K562 (cell line): ENCODE results near the gene LMTK2. TPM values are rescaled to one million over a fixed set of nuclear protein-coding genes. Genes with fewer than 3 reads are reported as not detected.
A peak's percentile ranks its signal among the peaks of the same experiment; 100 is the strongest.

Experiments used
- GTF2B ChIP-seq: IDR thresholded peaks from 2 replicates; pipeline ENCODE4 v1.6.1; 2011; ENCODE audit not compliant: insufficient read length; ENCODE audit errors: extremely low read depth
- GTF2F1 ChIP-seq: IDR thresholded peaks from 2 replicates; pipeline ENCODE4 v1.6.1; 2011; ENCODE audit warnings: low read depth, low read length, improper control_type of control experiment
- HNRNPH1 ChIP-seq: fragments of 200-400 bp; formaldehyde crosslinking; optimal IDR thresholded peaks from 2 replicates; pipeline ENCODE3; 2017; ENCODE audit warnings: low read depth, mild to moderate bottlenecking, low read length, moderate library complexity
- PTBP1 ChIP-seq: fragments of 200-400 bp; formaldehyde crosslinking; IDR thresholded peaks from 2 replicates; pipeline ENCODE4 v1.6.1; 2017; ENCODE audit warnings: low read depth, low read length
- SNRNP70 ChIP-seq: fragments of 200-400 bp; formaldehyde crosslinking; optimal IDR thresholded peaks from 2 replicates; pipeline ENCODE3; 2017; ENCODE audit warnings: low read depth, low read length
- SRSF7 ChIP-seq: fragments of 200-400 bp; formaldehyde crosslinking; optimal IDR thresholded peaks from 2 replicates; pipeline ENCODE3; 2017; ENCODE audit warnings: mild to moderate bottlenecking, low read depth, low read length
- TRIM24 ChIP-seq, 2 experiments: fragments of 450-650 bp; IDR thresholded peaks; 2 replicates each; pipeline ENCODE4 v1.6.1; 2016
- TRIM25 ChIP-seq: fragments of 450-650 bp; IDR thresholded peaks from 2 replicates; pipeline ENCODE4 v1.7.0; 2016; ENCODE audit warnings: borderline replicate concordance
- ZBTB26 ChIP-seq: fragments of 450-650 bp; formaldehyde crosslinking; IDR thresholded peaks from 2 replicates; pipeline ENCODE4 v1.4.0; 2022; ENCODE audit warnings: missing genetic modification characterization
- ZBTB8A ChIP-seq: fragments of 450-650 bp; IDR thresholded peaks from 2 replicates; pipeline ENCODE4 v1.6.1; 2018; ENCODE audit warnings: mild to moderate bottlenecking, moderate library complexity; ENCODE audit not compliant: partially characterized antibody
- ZC3H11A ChIP-seq: IDR thresholded peaks from 2 replicates; pipeline ENCODE4 v1.6.1; 2012; ENCODE audit warnings: low read depth, low read length, improper control_type of control experiment
- ZHX1 ChIP-seq: fragments of 150-350 bp; conservative IDR thresholded peaks from 2 replicates; pipeline ENCODE4 v1.6.1; 2014; ENCODE audit warnings: low read length
- ZNF282 ChIP-seq: sonication (generic); formaldehyde crosslinking; IDR thresholded peaks from 2 replicates; pipeline ENCODE4 v1.8.1; 2023; ENCODE audit warnings: missing genetic modification reagents
- polyA plus RNA-seq, 8 experiments: library from polyadenylated mRNA; depleted of rRNA in 4 of 8; stranded (reverse) in 5 of 8; unstranded in 3 of 8; fragments of >200 nt; fragmentation: Nextera tagmentation in 2 of 8; fragmentation: Illumina TruSeq in 1 of 8; extraction: Ambion mirVana in 2 of 8; extraction: Trizol in 1 of 8; gene quantifications; 2 replicates each; pipeline versions ENCODE4 v1.2.1 to v1.2.3, GENCODE V29; 2011 to 2014; ENCODE audit warnings: inconsistent platforms in 1 of 8, missing spikeins in 1 of 8
- total RNA-seq, 7 experiments: library from RNA; depleted of rRNA in 6 of 7; stranded (reverse); fragments of >200 nt in 6 of 7; fragmentation: Illumina TruSeq in 2 of 7; extraction: Trizol in 2 of 7; gene quantifications; 2 replicates each; pipeline versions ENCODE4 v1.2.1 to v1.2.3, GENCODE V29; 2011 to 2021; ENCODE audit warnings: low replicate concordance in 1 of 7

LMTK2 gene
- total and polyA plus RNA-seq, 9 of the 15 experiments (the other 6 are each of a cell fraction or from before 2014, with no cell fraction given): 0.78 to 16.4 (median 6.3) TPM

GRCh38 chr7:98106647-98107312 lies at the start of gene LMTK2 (continued):
- TF ChIP-seq ZBTB26 (CRISPR knock-in tag) (no peak), TRIM25 (no peak), TRIM24 (IDR thresholded peaks at IDR 0.05) (no peak), GTF2F1 (peak; percentile 42; the same call in 1 of the 2 replicates), SNRNP70 (no peak), HNRNPH1 (no peak), ZC3H11A (0 out of 2 replicates have a peak, but pooled peaks have one; percentile 37), ZHX1 (no peak), ZNF282 (no peak), GTF2B (no peak), SRSF7 (no peak), ZBTB8A (no peak), PTBP1 (no peak)
